ENCODE data around the gene MAP3K13.

MAP3K13 gene

DNA sequence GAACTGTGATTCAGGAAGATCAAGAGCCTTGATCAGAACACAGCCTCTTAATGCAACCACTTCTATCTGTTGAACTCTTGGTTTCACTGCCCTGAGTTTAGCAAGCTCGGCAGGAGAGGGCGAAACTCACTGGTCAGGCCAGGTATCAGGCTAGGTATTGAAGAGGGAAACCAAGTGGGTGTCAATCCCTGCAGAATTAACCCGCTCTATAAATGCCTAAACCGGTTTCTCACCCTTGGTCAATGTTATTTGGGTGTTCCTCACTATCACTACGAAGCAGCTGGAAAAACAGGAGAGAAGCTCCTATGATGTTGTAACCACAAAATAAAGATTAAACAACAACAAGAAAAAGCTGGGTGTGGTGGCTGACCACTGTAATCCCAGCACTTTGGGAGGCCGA lies 165.6 kb downstream of the MAP3K13 start:
- no peak for DNase-seq (ENCODE audit: low read depth, low spot score)
- no peak overlapping the region for H3K4me3 ChIP-seq (ENCODE audit: low read length)

DNA sequence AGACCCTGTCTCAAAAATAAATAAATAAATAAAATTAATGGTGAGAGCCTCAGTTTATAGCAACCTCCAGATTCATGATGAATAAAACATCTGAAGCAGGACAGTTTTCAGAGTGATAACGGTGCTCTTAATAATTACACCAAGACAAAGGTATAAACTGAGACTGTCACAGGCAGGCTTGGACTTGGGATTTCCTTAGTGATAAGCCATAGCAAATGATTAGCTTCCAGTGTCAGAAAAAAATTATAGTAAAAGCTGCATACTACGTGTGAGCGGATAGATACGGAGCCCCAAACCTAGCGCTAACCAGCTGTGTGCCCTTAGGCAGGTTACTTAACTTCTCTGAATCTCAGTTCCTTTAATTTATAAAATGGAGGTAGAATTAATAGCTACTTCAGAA lies 167.9 kb downstream of the MAP3K13 start:
- no peak overlapping the region for H3K4me3 ChIP-seq (ENCODE audit: low read length)

DNA sequence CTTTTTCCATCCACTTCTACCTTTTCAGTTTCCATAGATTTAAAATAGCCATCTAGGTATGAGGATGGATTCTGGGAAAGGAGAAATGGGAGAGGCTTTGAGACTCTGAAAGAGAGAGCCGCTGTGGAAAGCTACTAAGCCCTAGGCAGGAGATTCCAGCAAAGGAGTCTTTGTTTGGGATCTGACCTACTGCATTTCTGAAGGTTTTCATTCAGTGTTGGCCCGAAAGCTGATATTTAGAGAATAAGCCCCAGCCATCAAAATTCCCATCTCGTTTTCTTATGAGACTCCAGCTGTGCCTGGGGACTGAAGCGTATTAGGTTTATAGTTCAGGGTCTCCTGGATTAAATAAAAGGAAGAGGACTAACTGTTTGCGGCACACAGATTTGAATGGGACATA lies 170.0 kb downstream of the MAP3K13 start:
- DNase-seq (ENCODE audit: low read depth, low spot score): no peak

More for the DNA sequence above, 167.9 kb downstream of the MAP3K13 start:
- DNase-seq (ENCODE audit: low read depth, low spot score): no peak

DNA sequence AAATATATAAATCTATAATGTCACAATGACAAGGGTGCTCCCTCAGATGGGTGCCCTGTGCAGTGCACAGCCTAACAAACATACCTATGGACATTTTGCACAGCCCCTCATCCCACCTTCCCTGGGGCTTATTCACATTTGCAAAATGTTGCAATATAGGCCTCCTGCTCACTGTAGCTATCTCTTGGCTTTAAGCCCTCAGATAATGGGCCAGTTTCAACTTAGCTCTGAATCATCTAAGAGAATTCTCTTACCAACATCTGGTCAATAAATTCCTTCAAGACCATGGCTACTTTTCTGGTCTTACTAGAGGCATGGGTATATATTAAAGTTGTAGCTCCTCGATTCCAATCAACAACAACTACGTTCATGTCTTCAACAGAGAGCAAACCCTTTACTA lies 171.6 kb downstream of the MAP3K13 start:
- no peak overlapping the region for H3K4me3 ChIP-seq (ENCODE audit: low read length)
- no peak for DNase-seq (ENCODE audit: low read depth, low spot score)

More for the DNA sequence above, 170.0 kb downstream of the MAP3K13 start:
- no peak overlapping the region for H3K4me3 ChIP-seq (ENCODE audit: low read length)

DNA sequence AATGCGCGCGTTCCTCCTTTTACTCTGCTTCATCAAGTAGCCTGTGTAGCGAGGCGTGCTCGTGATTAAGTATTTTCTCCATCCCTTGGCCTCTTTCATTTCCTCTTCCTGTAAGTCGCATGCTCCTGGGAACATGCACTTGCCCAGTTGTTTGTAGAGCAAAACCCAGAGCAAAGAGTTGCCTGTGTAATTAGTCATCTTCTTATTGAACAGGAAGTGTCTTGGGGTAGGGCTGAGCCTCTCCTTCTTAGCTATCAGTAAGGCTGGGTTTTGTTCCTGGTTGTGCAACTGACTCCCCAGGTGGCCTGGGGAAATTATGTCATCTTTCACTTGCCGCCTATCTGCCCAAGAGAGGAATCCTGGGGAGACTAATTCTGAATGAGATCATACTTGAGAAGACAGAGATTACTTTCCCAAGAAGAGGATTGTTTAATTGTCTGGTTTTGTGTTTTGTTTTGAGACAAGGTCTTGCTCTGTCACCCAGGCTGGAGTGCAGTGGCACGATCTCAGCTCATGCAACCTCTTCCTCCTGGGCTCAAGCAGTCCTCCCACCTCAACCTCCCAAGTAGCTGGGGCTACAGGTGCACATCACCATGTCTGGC lies 174.5 kb downstream of the MAP3K13 start:
- H3K4me3 ChIP-seq (ENCODE audit: low read length): no peak overlapping the region
- DNase-seq (ENCODE audit: low read depth, low spot score): peak; percentile 50

Data from Jurkat, Clone E6-1 (cell line).